GM23248 (cell line): ENCODE data around the gene GPR55.

Source experiments
- EZH2 ChIP-seq: fragments of 200-600 bp; sonication (generic); IDR thresholded peaks from 2 replicates; pipeline ENCODE4 v1.6.1; 2018; ENCODE audit warnings: antibody characterized with exemption, mild to moderate bottlenecking; ENCODE audit not compliant: insufficient read depth, poor library complexity, severe bottlenecking
- EZH2phosphoT487 ChIP-seq: fragments of 200-600 bp; sonication (generic); IDR thresholded peaks from 2 replicates; pipeline ENCODE4 v1.6.1; 2018; ENCODE audit warnings: antibody characterized with exemption, moderate library complexity, mild to moderate bottlenecking, low read depth; ENCODE audit not compliant: insufficient read depth

GRCh38 chr2:230934231-230935129 lies 9.4 kb upstream of the GPR55 start:
- TF ChIP-seq EZH2phosphoT487 (no peak), EZH2 (no peak)
